Stimulated activated CD8-positive, alpha-beta memory T cell treated with anti-CD3 and anti-CD28 coated beads, Interleukin-15, amount 100 ng/mL, for 48 hours (primary cell): Measurements from ENCODE around the gene PANK4.
A peak's percentile ranks its signal among the peaks of the same experiment; 100 is the strongest.

Experiments used
- DNase-seq, 2 donors: peaks; one replicate each; pipeline ENCODE4 v3.0.0-alpha.2; 2020; ENCODE audit warnings: low read depth in 2 of 2

PANK4 gene

GRCh38 chr1:2528966-2529783 is 2.8 kb upstream of the PANK4 start:
- DNase-seq = no peak

DNA sequence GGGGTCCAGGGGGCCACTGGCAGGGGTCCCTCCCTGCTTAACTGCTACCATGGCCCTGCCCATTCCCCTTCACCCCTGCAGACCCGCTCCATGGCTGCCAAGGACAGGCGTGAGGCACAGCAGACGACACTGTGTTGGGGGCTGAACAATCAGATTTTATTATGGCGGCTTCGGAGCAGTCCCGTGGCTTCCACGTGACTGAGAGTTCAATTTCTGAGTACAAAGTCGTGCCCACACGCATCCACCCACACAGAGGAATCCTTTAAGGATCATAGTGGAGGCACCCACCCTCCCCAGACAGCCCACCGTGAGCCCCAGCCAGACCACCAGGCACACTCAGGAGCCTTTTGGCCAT is 2.2 kb upstream of the PANK4 start:
- DNase-seq = no peak

- DNase-seq = no peak
These were observed 1.6 kb upstream of the PANK4 start for GRCh38 chr1:2528016-2528415.

DNA sequence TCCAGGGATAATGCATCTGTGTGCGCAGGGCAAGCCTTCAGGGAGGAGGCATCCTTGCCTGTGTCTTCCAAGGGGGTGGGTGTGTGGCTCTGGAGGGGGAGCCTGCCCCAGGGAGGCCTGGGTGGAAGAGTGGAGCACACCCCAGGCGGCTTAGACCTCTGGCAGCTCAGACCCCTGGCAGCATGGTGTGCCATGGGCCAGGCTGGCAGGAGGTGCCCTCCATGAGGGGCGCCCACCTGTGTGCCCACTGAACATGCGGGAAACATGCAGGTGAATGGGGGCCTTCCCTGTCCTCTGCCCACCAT is 1.1 kb upstream of the PANK4 start:
- no peak for DNase-seq

DNA sequence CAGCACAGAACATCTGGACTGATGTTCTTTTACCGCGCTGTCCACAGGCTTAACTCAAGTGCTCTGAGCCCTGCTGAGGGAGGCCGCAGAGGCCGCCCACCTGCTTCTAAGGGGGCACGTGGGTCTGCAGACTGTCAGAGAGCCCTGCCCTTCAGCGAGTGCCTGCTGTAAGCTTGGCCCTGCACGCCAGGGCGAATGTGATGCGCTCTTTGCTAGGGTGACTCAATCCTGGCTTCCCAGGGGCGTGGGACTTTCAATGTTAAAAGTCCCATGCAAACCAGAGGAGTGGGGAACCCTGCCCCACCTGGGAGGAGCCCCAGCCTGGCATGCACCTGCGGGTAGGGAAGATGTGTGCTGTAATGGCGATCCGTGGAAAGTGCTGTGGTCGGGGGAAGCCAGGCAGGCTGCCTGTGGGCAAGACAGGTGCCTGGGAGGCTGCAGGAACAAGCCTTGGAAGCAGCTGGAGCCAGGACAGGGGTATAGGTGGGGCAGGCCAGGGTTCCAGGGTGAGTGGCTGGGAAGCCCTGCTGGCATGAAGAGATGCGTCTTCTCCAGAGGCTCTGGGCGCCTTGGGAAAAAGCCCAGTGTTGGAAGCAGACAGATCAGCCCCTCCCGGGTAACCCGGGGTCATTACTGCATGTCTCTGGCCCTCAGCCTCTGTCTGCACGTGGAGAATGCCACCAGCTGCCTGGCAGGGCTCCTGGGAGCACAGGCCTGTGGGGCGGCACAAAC is 594 bp upstream of the PANK4 start:
- DNase-seq = peak; percentile 65 to 73

DNA sequence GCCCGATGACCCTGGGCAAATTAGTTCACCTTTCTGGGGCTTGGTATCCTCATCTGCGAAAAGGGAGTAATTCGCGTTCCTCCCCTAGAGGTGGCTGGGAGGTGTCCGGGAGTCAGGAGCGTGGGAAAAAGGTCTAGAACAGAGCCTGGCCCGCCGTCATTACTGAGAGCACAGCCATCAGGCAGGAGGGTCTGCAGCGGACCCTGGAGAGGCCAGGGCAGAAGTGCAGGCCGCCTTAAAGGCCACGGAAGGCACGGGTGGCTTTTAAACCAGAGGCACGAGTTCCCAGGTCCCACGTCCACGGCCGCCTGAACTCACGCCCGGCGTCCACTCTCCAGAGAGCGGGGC is 850 bp downstream of the PANK4 start:
- no peak for DNase-seq

- no peak for DNase-seq
These were observed 2.3 kb downstream of the PANK4 start for GRCh38 chr1:2523891-2524609.

GRCh38 chr1:2523191-2523890 is 3.1 kb downstream of the PANK4 start:
- no peak for DNase-seq

- no peak for DNase-seq
These were observed 4.2 kb downstream of the PANK4 start for GRCh38 chr1:2522230-2522629.

GRCh38 chr1:2520806-2521205 is 5.6 kb downstream of the PANK4 start:
- no peak for DNase-seq

GRCh38 chr1:2520206-2520605 is 6.2 kb downstream of the PANK4 start:
- DNase-seq = no peak

DNA sequence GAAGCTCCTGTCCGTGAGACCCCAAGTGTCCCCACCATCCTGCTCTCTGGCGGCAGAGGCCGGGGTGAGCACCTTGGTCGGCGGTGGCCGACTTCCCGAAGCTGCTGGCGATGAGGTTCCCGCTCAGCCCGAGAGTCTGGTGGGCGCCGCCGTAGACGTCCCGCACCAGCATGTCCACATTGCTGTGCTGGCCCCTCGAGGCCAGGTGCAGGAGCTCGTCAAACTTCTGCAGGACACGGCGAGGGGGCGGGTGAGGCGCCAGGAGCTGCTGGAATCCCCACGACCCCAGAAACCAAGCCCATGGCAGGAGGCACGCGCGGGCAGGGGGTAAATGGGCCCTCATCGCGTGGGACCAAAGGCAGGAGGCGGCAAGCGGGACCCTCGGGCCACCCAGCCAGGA is 6.7 kb downstream of the PANK4 start:
- no peak for DNase-seq

DNA sequence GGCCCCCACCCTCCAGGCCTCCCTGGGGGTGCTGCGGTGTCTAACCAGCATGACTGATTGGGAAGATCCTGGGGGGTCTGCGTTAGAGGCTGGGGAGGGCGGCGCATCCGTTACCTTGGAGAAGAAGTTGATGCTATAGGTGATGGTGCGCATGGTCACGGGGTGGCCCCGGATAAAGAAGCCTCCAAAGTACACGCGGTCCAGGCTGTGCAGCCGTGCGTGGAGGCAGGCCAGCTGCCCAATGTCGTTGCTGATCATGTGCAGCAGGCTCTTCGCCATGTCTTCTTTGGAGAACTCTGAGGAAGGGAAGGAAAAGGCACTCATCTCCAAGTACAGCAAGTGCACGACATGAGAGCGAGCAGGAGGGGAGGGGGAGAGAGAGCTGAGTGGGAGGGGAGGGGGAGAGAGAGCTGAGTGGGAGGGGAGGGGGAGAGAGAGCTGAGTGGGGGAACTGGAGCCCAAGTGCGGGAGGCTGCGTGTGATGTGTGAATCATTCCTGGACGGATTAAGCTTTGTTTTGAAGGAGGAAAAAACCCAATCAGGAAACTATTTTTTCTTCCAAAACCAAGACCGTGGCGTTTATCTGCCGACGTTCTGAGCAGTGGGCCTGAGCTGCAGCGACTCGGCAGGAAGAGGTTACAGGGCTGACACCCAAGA is 7.2 kb downstream of the PANK4 start:
- DNase-seq = no peak

- DNase-seq = no peak
These were observed 7.9 kb downstream of the PANK4 start for GRCh38 chr1:2518528-2518927.

DNA sequence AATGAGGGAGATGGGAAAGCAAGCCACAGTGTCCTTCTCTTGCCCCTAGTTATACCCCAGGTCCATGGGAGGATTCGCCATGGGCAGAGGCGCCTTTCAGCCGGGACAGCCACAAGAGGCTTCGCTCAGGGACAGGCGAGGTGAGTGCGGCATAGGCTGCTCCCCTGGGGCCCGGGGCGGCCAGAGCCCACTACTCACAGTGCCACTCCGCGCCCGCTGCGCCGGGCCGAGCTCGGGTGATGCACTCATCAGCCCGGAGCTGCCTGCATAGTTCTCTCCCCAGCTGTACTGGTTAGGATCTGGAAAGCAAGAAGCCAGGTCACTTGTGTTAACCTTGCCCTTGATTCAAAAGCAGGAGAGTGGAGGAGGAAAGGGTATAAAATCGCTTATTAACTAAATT is 8.4 kb downstream of the PANK4 start:
- DNase-seq = no peak

GRCh38 chr1:2516946-2517345 is 9.4 kb downstream of the PANK4 start:
- no peak for DNase-seq

GRCh38 chr1:2516124-2516523 is 10.3 kb downstream of the PANK4 start:
- no peak for DNase-seq

DNA sequence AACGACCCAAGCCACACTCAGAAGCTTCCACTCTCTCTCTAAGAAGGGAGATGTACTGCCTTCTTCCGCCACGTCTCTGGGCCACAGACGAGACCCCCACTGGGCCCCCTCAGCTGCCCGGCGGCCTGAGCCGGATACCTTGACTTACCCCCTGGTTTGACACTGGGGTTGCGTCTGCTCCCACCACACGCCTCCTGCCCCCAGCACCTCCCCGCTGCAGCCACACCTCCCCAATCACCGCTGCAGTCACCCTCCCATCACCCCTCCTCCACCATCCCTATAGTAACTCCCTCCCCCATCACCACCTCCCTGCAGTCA is 10.7 kb downstream of the PANK4 start:
- DNase-seq = no peak

DNA sequence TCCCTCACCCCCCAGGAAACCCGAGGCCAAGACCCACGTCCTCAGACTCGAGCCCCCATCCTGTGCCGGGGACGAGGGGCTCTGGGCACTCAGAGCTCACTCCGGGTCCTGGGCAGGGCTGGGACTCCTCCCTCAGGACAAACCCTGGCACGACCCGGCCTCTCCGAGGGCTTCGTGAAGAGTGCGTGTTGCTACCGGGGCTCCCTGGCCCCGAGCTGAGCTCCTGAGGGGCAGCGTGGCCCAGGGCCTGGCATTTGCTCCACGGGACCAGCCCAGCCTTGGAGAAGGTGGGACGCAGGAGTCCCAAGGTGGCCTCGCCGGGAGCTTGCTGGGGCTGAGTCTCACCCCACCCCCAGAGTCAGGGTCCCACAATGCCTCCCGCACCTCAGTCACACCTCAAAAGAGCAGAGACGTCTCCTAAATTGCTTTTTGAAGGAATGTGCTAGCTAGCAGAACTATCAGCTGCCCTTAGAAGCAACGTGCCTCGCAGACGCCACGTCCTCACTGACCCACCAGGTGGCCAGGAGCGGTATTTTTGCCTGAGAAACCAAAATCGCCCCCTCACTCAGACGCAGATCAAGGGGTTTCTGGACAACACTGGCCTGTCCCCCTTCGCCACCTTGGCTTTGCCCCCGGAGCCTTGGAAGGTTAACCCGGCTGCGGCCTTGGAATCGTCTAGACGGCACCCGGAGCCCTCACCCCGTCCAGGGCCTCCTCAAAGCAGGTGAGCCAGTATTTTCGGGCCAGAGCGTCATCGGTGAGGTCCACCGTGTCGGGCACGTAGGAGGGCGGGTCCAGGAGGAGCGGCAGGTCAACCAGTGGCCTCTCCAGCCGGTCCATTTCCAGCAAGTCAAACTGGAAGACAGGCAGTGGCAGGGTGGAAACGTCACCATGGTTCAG is 11.3 kb downstream of the PANK4 start:
- no peak for DNase-seq

GRCh38 chr1:2513939-2514652 is 12.3 kb downstream of the PANK4 start:
- DNase-seq = no peak
